Measurements from ENCODE around the gene RALGAPA2.

DNA sequence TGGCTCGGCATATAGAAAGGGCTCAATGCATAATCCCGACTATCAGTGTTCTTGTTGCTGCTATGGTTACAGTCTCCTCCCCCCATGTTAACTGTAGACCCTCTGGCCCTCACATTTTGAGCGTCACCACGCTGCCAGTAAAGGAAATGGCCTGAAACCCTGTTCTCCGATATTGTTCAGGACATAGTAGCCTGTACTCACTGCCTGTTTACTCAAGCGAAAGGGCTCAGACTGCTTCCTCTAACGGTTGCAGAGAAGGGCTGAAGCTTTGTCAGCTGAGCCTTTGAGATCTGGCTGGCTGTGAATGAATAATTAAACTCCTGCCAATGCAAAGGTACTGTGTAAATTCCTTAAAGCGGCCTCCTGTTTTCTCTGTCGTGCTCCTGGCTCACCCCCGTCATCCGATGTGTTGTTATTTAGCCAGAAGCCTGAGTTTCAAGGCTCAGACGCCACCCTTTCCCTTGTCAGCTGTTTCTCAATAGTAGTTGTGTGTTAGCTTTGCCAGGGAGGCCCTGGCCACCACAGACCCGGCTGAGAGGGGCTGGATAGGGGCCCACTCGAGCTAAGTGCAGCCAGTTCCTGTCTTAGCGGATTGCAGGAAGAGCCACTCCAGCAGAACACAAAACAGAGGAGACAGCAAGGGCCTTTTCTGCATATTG is 31.2 kb upstream of the RALGAPA2 start:
- TF ChIP-seq CEBPB (IDR thresholded peaks at IDR 0.05; ENCODE audit: low read depth) (no peak), ZNF274 (IDR thresholded peaks at IDR 0.05; ENCODE audit: low read depth, low read length) (no peak), POLR2A (IDR thresholded peaks at IDR 0.05; ENCODE audit: borderline replicate concordance, extremely low read depth, insufficient read depth, insufficient read length) (no peak), YY1 (IDR thresholded peaks at IDR 0.05; ENCODE audit: extremely low read depth, insufficient replicate concordance, low read depth, low read length) (no peak), EZH2phosphoT487 (IDR thresholded peaks at IDR 0.05; ENCODE audit: borderline replicate concordance) (no peak), SP1 (IDR thresholded peaks at IDR 0.05; ENCODE audit: low read depth) (no peak), POLR2AphosphoS5 (IDR thresholded peaks at IDR 0.05; ENCODE audit: low read depth, low read length) (no peak), EZH2 (IDR thresholded peaks at IDR 0.05) (no peak)
- TF ChIP-seq, protein P1, sequence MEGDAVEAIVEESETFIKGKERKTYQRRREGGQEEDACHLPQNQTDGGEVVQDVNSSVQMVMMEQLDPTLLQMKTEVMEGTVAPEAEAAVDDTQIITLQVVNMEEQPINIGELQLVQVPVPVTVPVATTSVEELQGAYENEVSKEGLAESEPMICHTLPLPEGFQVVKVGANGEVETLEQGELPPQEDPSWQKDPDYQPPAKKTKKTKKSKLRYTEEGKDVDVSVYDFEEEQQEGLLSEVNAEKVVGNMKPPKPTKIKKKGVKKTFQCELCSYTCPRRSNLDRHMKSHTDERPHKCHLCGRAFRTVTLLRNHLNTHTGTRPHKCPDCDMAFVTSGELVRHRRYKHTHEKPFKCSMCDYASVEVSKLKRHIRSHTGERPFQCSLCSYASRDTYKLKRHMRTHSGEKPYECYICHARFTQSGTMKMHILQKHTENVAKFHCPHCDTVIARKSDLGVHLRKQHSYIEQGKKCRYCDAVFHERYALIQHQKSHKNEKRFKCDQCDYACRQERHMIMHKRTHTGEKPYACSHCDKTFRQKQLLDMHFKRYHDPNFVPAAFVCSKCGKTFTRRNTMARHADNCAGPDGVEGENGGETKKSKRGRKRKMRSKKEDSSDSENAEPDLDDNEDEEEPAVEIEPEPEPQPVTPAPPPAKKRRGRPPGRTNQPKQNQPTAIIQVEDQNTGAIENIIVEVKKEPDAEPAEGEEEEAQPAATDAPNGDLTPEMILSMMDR (IDR thresholded peaks at IDR 0.05 in 2 of 3, conservative IDR thresholded peaks at IDR 0.05 in 1 of 3; ENCODE audit: borderline replicate concordance in 1 of 3, insufficient read depth in 1 of 3, low read depth in 2 of 3, low read length in 2 of 3): no peak
- TF ChIP-seq, protein P2, sequence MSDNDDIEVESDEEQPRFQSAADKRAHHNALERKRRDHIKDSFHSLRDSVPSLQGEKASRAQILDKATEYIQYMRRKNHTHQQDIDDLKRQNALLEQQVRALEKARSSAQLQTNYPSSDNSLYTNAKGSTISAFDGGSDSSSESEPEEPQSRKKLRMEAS (IDR thresholded peaks at IDR 0.05): no peak
- TF ChIP-seq, protein P3, sequence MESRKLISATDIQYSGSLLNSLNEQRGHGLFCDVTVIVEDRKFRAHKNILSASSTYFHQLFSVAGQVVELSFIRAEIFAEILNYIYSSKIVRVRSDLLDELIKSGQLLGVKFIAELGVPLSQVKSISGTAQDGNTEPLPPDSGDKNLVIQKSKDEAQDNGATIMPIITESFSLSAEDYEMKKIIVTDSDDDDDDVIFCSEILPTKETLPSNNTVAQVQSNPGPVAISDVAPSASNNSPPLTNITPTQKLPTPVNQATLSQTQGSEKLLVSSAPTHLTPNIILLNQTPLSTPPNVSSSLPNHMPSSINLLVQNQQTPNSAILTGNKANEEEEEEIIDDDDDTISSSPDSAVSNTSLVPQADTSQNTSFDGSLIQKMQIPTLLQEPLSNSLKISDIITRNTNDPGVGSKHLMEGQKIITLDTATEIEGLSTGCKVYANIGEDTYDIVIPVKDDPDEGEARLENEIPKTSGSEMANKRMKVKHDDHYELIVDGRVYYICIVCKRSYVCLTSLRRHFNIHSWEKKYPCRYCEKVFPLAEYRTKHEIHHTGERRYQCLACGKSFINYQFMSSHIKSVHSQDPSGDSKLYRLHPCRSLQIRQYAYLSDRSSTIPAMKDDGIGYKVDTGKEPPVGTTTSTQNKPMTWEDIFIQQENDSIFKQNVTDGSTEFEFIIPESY (IDR thresholded peaks at IDR 0.05; ENCODE audit: extremely low read depth, insufficient replicate concordance, low read length): no peak
- TF ChIP-seq, protein P4, sequence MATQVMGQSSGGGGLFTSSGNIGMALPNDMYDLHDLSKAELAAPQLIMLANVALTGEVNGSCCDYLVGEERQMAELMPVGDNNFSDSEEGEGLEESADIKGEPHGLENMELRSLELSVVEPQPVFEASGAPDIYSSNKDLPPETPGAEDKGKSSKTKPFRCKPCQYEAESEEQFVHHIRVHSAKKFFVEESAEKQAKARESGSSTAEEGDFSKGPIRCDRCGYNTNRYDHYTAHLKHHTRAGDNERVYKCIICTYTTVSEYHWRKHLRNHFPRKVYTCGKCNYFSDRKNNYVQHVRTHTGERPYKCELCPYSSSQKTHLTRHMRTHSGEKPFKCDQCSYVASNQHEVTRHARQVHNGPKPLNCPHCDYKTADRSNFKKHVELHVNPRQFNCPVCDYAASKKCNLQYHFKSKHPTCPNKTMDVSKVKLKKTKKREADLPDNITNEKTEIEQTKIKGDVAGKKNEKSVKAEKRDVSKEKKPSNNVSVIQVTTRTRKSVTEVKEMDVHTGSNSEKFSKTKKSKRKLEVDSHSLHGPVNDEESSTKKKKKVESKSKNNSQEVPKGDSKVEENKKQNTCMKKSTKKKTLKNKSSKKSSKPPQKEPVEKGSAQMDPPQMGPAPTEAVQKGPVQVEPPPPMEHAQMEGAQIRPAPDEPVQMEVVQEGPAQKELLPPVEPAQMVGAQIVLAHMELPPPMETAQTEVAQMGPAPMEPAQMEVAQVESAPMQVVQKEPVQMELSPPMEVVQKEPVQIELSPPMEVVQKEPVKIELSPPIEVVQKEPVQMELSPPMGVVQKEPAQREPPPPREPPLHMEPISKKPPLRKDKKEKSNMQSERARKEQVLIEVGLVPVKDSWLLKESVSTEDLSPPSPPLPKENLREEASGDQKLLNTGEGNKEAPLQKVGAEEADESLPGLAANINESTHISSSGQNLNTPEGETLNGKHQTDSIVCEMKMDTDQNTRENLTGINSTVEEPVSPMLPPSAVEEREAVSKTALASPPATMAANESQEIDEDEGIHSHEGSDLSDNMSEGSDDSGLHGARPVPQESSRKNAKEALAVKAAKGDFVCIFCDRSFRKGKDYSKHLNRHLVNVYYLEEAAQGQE (IDR thresholded peaks at IDR 0.05; ENCODE audit: low read depth): no peak

All from HCT116 (cell line).